DND-41 (cell line): Measurements from ENCODE around the gene KIFBP.
"Not testable (repeated sequence)": the region's sequence is repeated elsewhere in the genome, so short reads cannot be mapped to it uniquely, and the experiment has no call there.

Experiments used
- ATAC-seq: fragments of 200-7000 bp; cut with Tn5 transposase; 3 replicates; pipeline ENCODE4 v1.9.1; 2021; ENCODE audit warnings: low read depth; ENCODE audit not compliant: insufficient read depth
- DNase-seq: peaks from one replicate; pipeline ENCODE4 v3.0.0-alpha.2; 2020
- H2AFZ ChIP-seq: 2 replicates; pipeline ENCODE4 v1.6.0; 2012; ENCODE audit warnings: low read depth, low read length
- H3K27ac ChIP-seq: 2 replicates; pipeline ENCODE4 v1.5.1; 2012; ENCODE audit warnings: low read length, inconsistent platforms
- H3K27me3 ChIP-seq: fragments of 200-600 bp; sonication (generic); 2 replicates; pipeline ENCODE4 v1.6.0; 2012; ENCODE audit warnings: low read length, mild to moderate bottlenecking, inconsistent platforms; ENCODE audit not compliant: insufficient read depth, poor library complexity
- H3K36me3 ChIP-seq: 2 replicates; pipeline ENCODE4 v1.5.1; 2012; ENCODE audit warnings: low read length, inconsistent platforms; ENCODE audit not compliant: insufficient read depth
- H3K4me1 ChIP-seq: 2 replicates; pipeline ENCODE4 v1.5.1; 2012; ENCODE audit warnings: mild to moderate bottlenecking, low read length; ENCODE audit not compliant: insufficient read depth
- H3K4me2 ChIP-seq: 2 replicates; pipeline ENCODE4 v1.6.0; 2012; ENCODE audit warnings: mild to moderate bottlenecking, moderate library complexity, low read length, inconsistent platforms; ENCODE audit not compliant: insufficient read depth
- H3K4me3 ChIP-seq, 2 experiments: fragments of 200-600 bp in 1 of 2; shearing (Covaris generic) in 1 of 2; 2 replicates each; pipeline ENCODE4 v1.5.1; 2012 to 2016; ENCODE audit warnings: inconsistent platforms in 2 of 2, low read length in 2 of 2, mild to moderate bottlenecking in 2 of 2, low read depth in 1 of 2, moderate library complexity in 1 of 2
- H3K79me2 ChIP-seq: 2 replicates; pipeline ENCODE4 v1.6.0; 2012; ENCODE audit warnings: low read length, inconsistent platforms; ENCODE audit not compliant: insufficient read depth
- H3K9ac ChIP-seq: 2 replicates; pipeline ENCODE4 v1.6.0; 2012; ENCODE audit warnings: low read depth, mild to moderate bottlenecking, inconsistent platforms, low read length, moderate library complexity
- H3K9me3 ChIP-seq: 2 replicates; pipeline ENCODE4 v1.5.1; 2012; ENCODE audit warnings: low read length, moderate library complexity, mild to moderate bottlenecking, inconsistent platforms; ENCODE audit not compliant: insufficient read depth, severe bottlenecking
- H4K20me1 ChIP-seq: 2 replicates; pipeline ENCODE4 v1.6.0; 2012; ENCODE audit warnings: low read length; ENCODE audit not compliant: insufficient read depth
- CTCF ChIP-seq: IDR thresholded peaks from 2 replicates; pipeline ENCODE4 v1.5.1; 2012; ENCODE audit warnings: borderline replicate concordance, low read length, moderate library complexity, mild to moderate bottlenecking; ENCODE audit not compliant: poor library complexity, severe bottlenecking; ENCODE audit errors: extremely low read depth
- EZH2 ChIP-seq: IDR thresholded peaks from 3 replicates; pipeline ENCODE4 v1.6.1; 2012; ENCODE audit warnings: borderline replicate concordance, low read depth, mild to moderate bottlenecking, moderate library complexity, low read length, inconsistent platforms; ENCODE audit not compliant: severe bottlenecking

The KIFBP gene

GRCh38 chr10:69007260-69007659 lies 18.7 kb downstream of the KIFBP start:
- H3K4me1 ChIP-seq: no peaks in the 10 kb centered on the region
- H3K9me3 ChIP-seq: no peaks in the 10 kb centered on the region
- no peak overlapping the region for H3K9ac ChIP-seq
- ATAC-seq (no peak), DNase-seq (no peak)
- TF ChIP-seq EZH2 (no peak), CTCF (no peak)
- H3K4me3 ChIP-seq: no peak overlapping the region
- H3K27ac ChIP-seq: no peak overlapping the region
- H2AFZ ChIP-seq: no peak overlapping the region
- H3K79me2 ChIP-seq: no peaks in the 10 kb centered on the region
- no peak overlapping the region for H3K4me2 ChIP-seq
- H4K20me1 ChIP-seq: no peaks in the 10 kb centered on the region
- no peaks in the 10 kb centered on the region for H3K27me3 ChIP-seq
- peaks cover 11% of the 10 kb centered on the region; the same call in 1 of the 2 replicates for H3K36me3 ChIP-seq

- no peak overlapping the region for H2AFZ ChIP-seq
- no peak overlapping the region for H3K9ac ChIP-seq
- TF ChIP-seq CTCF (no peak), EZH2 (no peak)
- no peaks in the 10 kb centered on the region for H3K27me3 ChIP-seq
- no peak overlapping the region for H3K4me3 ChIP-seq
- no peak for DNase-seq
- no peak for ATAC-seq
- no peaks in the 10 kb centered on the region for H3K4me1 ChIP-seq
- no peaks in the 10 kb centered on the region for H4K20me1 ChIP-seq
- H3K4me2 ChIP-seq: no peak overlapping the region
- no peak overlapping the region for H3K27ac ChIP-seq
- H3K36me3 ChIP-seq: peaks cover 11% of the 10 kb centered on the region; the same call in 1 of the 2 replicates
- no peaks in the 10 kb centered on the region for H3K79me2 ChIP-seq
- no peaks in the 10 kb centered on the region for H3K9me3 ChIP-seq
Measured at GRCh38 chr10:69009360-69009759, 20.8 kb downstream of the KIFBP start.

- DNase-seq (no peak), ATAC-seq (no peak)
- Histone ChIP-seq H3K4me1 (no peaks in the 10 kb centered on the region), H3K9ac (no peak overlapping the region), H3K4me2 (no peak overlapping the region), H3K4me3 (no peak overlapping the region), H3K79me2 (no peaks in the 10 kb centered on the region), H3K27me3 (no peaks in the 10 kb centered on the region), H3K9me3 (no peaks in the 10 kb centered on the region), H3K27ac (no peak overlapping the region), H2AFZ (no peak overlapping the region), H4K20me1 (no peaks in the 10 kb centered on the region), H3K36me3 (peaks cover 8% of the 10 kb centered on the region; the same call in 1 of the 2 replicates)
- TF ChIP-seq EZH2 (no peak), CTCF (no peak)
Measured at GRCh38 chr10:69010151-69010640, 21.6 kb downstream of the KIFBP start.

- H3K4me3 ChIP-seq, H3K9ac ChIP-seq, DNase-seq, H3K4me2 ChIP-seq, ATAC-seq, H3K27me3 ChIP-seq, H3K36me3 ChIP-seq, H4K20me1 ChIP-seq, H3K4me1 ChIP-seq, H3K79me2 ChIP-seq, H3K27ac ChIP-seq, H3K9me3 ChIP-seq, H2AFZ ChIP-seq: not testable (repeated sequence)
Measured at GRCh38 chr10:69012778-69013177, 24.2 kb downstream of the KIFBP start.
